Smooth muscle cell (in vitro differentiated cells): ENCODE measurements around the gene F2. TPM values are rescaled to one million over a fixed set of nuclear protein-coding genes. Genes with fewer than 3 reads are reported as not detected.

Source experiments
- DNase-seq: peaks from one replicate; lab custom pipeline; 2025; ENCODE audit not compliant: unreplicated experiment; lab: John Stamatoyannopoulos, UW
- H2AFZ ChIP-seq: fragments of 200-600 bp; sonication (generic); 2 replicates; pipeline ENCODE4 v1.6.0; 2016; ENCODE audit warnings: antibody characterized with exemption, low read depth, mild to moderate bottlenecking
- H3F3A ChIP-seq: fragments of 200-600 bp; sonication (generic); 2 replicates; pipeline ENCODE4 v1.6.0; 2017; ENCODE audit warnings: antibody characterized with exemption, low read depth
- H3K27ac ChIP-seq: fragments of 200-600 bp; sonication (generic); 2 replicates; pipeline ENCODE4 v1.5.1; 2016; ENCODE audit warnings: low read depth, mild to moderate bottlenecking
- H3K27me3 ChIP-seq: fragments of 200-600 bp; sonication (generic); 2 replicates; pipeline ENCODE4 v1.6.1; 2016; ENCODE audit warnings: low read depth, mild to moderate bottlenecking
- H3K36me3 ChIP-seq: fragments of 200-600 bp; sonication (generic); 2 replicates; pipeline ENCODE4 v1.5.1; 2016; ENCODE audit warnings: low read depth
- H3K4me1 ChIP-seq: fragments of 200-600 bp; sonication (generic); 2 replicates; pipeline ENCODE4 v1.5.1; 2016; ENCODE audit warnings: low read depth
- H3K4me2 ChIP-seq: fragments of 200-600 bp; sonication (generic); 2 replicates; pipeline ENCODE4 v1.6.0; 2016; ENCODE audit warnings: mild to moderate bottlenecking
- H3K4me3 ChIP-seq: fragments of 200-600 bp; sonication (generic); 2 replicates; pipeline ENCODE4 v1.5.1; 2016; ENCODE audit warnings: mild to moderate bottlenecking
- H3K79me2 ChIP-seq: fragments of 200-600 bp; sonication (generic); 2 replicates; pipeline ENCODE4 v1.6.0; 2016; ENCODE audit warnings: low read depth, mild to moderate bottlenecking
- H3K9ac ChIP-seq: fragments of 200-600 bp; sonication (generic); 2 replicates; pipeline ENCODE4 v1.6.0; 2016; ENCODE audit warnings: low read depth
- H3K9me3 ChIP-seq: fragments of 200-600 bp; sonication (generic); replicated peaks from 2 replicates; pipeline ENCODE4 v1.5.1; 2016; ENCODE audit warnings: low read depth
- H4K20me1 ChIP-seq: fragments of 200-600 bp; sonication (generic); 2 replicates; pipeline ENCODE4 v1.6.0; 2016; ENCODE audit warnings: low read depth
- CTCF ChIP-seq: fragments of 200-600 bp; sonication (generic); IDR thresholded peaks from 2 replicates; pipeline ENCODE4 v1.5.1; 2017; ENCODE audit warnings: borderline replicate concordance, mild to moderate bottlenecking, antibody characterized with exemption; ENCODE audit not compliant: insufficient read depth, poor library complexity, severe bottlenecking
- WGBS: methylation state at CpG from one replicate; pipeline ENCODE4 v1.1.7; 2016; ENCODE audit warnings: low lambda C conversion rate; 5-methylcytosine and 5-hydroxymethylcytosine counted together
- polyA plus RNA-seq: library from polyadenylated mRNA; unstranded; fragments of >200 nt; fragmentation: Nextera tagmentation; extraction: Ambion mirVana; gene quantifications from 2 replicates; pipeline ENCODE4 v1.2.1, GENCODE V29; 2016
- total RNA-seq: library from RNA; depleted of rRNA; stranded (reverse); fragments of >200 nt; gene quantifications from 2 replicates; pipeline ENCODE4 v1.2.3, GENCODE V29; 2014

The F2 gene
- total and polyA plus RNA-seq, 2 experiments from 2014 or later, result 0.21 to 0.27 TPM

GRCh38 chr11:46675288-46675851 is 43.6 kb upstream of the F2 start:
- Histone ChIP-seq H4K20me1 (no peaks in the 10 kb centered on the region), H3F3A (peaks cover 23% of the 10 kb centered on the region), H3K9ac (peak overlapping the region; percentile 3), H3K36me3 (no peaks in the 10 kb centered on the region), H2AFZ (no peak overlapping the region), H3K4me1 (peaks cover 21% of the 10 kb centered on the region), H3K4me3 (no peak overlapping the region), H3K27me3 (no peaks in the 10 kb centered on the region), H3K4me2 (peak overlapping the region; percentile 70), H3K79me2 (no peaks in the 10 kb centered on the region), H3K9me3 (no peaks in the 10 kb centered on the region), H3K27ac (peak overlapping the region; percentile 77)
- TF ChIP-seq CTCF, result no peak
- 22% methylated on average over 4 of the region's 4 CpGs for WGBS
- peak; percentile 18 for DNase-seq

DNA sequence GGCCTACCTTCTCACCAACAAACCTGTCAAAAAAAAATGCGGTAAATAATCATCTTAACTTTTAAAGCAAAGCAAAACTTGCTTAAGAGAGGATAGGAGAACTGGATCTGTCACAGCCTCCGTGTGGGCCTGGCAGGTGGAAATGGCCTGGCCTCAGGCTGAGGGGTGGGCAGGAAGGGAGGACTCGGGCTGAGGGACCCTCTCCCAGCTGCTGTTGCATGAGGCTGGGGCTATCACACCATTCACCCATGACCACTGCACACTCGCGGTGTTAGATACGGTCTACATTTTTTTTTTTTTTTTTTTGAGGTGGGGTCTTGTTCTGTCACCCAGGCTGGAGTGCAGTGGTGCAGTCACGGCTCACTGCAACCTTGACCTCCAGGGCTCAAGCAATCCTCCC is 43.1 kb upstream of the F2 start:
- Histone ChIP-seq H2AFZ (no peak overlapping the region), H3K4me2 (peak overlapping the region; percentile 70), H3K9ac (no peak overlapping the region), H3F3A (peaks cover 18% of the 10 kb centered on the region), H3K27me3 (no peaks in the 10 kb centered on the region), H3K36me3 (no peaks in the 10 kb centered on the region), H3K4me3 (no peak overlapping the region), H3K27ac (peak overlapping the region; percentile 77), H4K20me1 (no peaks in the 10 kb centered on the region), H3K9me3 (no peaks in the 10 kb centered on the region), H3K4me1 (peaks cover 21% of the 10 kb centered on the region), H3K79me2 (no peaks in the 10 kb centered on the region)
- 88% methylated on average over 7 of the region's 7 CpGs for WGBS
- DNase-seq, result no peak
- no peak for TF ChIP-seq CTCF

GRCh38 chr11:46676436-46677158 is 42.4 kb upstream of the F2 start:
- no peak for DNase-seq
- no peaks in the 10 kb centered on the region for H3K9me3 ChIP-seq
- no peak overlapping the region for H2AFZ ChIP-seq
- no peak overlapping the region for H3K4me2 ChIP-seq
- no peak overlapping the region for H3K9ac ChIP-seq
- H3K36me3 ChIP-seq, result no peaks in the 10 kb centered on the region
- H3K4me1 ChIP-seq, result peaks cover 21% of the 10 kb centered on the region
- H4K20me1 ChIP-seq, result no peaks in the 10 kb centered on the region
- WGBS, result 91% methylated on average over 15 of the region's 15 CpGs
- H3K4me3 ChIP-seq, result no peak overlapping the region
- peak overlapping the region; percentile 77 for H3K27ac ChIP-seq
- no peaks in the 10 kb centered on the region for H3K27me3 ChIP-seq
- no peaks in the 10 kb centered on the region for H3K79me2 ChIP-seq
- peaks cover 18% of the 10 kb centered on the region for H3F3A ChIP-seq
- no peak for TF ChIP-seq CTCF
